SK-N-SH (cell line): Measurements from ENCODE around the gene CDK14. TPM values are rescaled to one million over a fixed set of nuclear protein-coding genes. Genes with fewer than 3 reads are reported as not detected.

ENCODE experiments used
- CTCF ChIA-PET: fragments of 300-600, 350-600 bp; formaldehyde crosslinking; extraction: SDS; loops from one replicate; lab custom pipeline; 2021; lab: Yijun Ruan, JAX
- POLR2A ChIA-PET: fragments of 350-600 bp; sonication (Branson Sonifier 250); formaldehyde crosslinking; extraction: SDS; loops from one replicate; lab custom pipeline; 2020; ENCODE audit warnings: antibody characterized with exemption, inconsistent platforms; lab: Yijun Ruan, JAX
- DNase-seq: peaks from one replicate; pipeline ENCODE4 v3.0.0; 2012
- H2AFZ ChIP-seq: fragments of 200-600 bp; sonication (generic); 2 replicates; pipeline ENCODE4 v1.8.1; 2016; ENCODE audit warnings: antibody characterized with exemption, mild to moderate bottlenecking, low read depth
- H3F3A ChIP-seq: fragments of 200-600 bp; sonication (generic); replicated peaks from 2 replicates; pipeline ENCODE3; 2016; ENCODE audit warnings: antibody characterized with exemption, mild to moderate bottlenecking; ENCODE audit not compliant: insufficient read depth
- H3K27ac ChIP-seq, 2 experiments: fragments of 200-500 bp in 1 of 2; fragments of 200-600 bp in 1 of 2; sonication (Bioruptor generic) in 1 of 2; sonication (generic), shearing (Covaris generic) in 1 of 2; 2 replicates each; pipeline versions ENCODE4 v1.5.1 to v1.6.1; 2014 to 2016; ENCODE audit warnings: low read depth in 2 of 2, inconsistent platforms in 1 of 2, low read length in 1 of 2, mild to moderate bottlenecking in 1 of 2, mixed read lengths in 1 of 2
- H3K27me3 ChIP-seq: fragments of 200-600 bp; sonication (generic), shearing (Covaris generic); 2 replicates; pipeline ENCODE4 v1.6.1; 2016; ENCODE audit warnings: mixed run types; ENCODE audit not compliant: insufficient read depth
- H3K36me3 ChIP-seq, 2 experiments: fragments of 200-500 bp in 1 of 2; fragments of 200-600 bp in 1 of 2; sonication (Bioruptor generic) in 1 of 2; sonication (generic) in 1 of 2; replicated peaks in 1 of 2; 2 replicates each; pipeline versions ENCODE3 to v1.5.1; 2014 to 2016; ENCODE audit warnings: low read length in 1 of 2, mild to moderate bottlenecking in 1 of 2; ENCODE audit not compliant: insufficient read depth in 2 of 2, control insufficient read depth in 1 of 2
- H3K4me1 ChIP-seq, 2 experiments: fragments of 200-500 bp in 1 of 2; fragments of 200-600 bp in 1 of 2; sonication (Bioruptor generic) in 1 of 2; sonication (generic), shearing (Covaris generic) in 1 of 2; 2 replicates each; pipeline versions ENCODE4 v1.5.1 to v1.6.1; 2014 to 2016; ENCODE audit warnings: low read depth in 1 of 2, low read length in 1 of 2, mixed run types in 1 of 2; ENCODE audit not compliant: insufficient read depth in 2 of 2, control insufficient read depth in 1 of 2
- H3K4me2 ChIP-seq: fragments of 200-600 bp; sonication (generic), shearing (Covaris generic); 2 replicates; pipeline ENCODE4 v1.6.1; 2017; ENCODE audit warnings: mixed run types
- H3K4me3 ChIP-seq, 2 experiments: fragments of 200-500 bp in 1 of 2; fragments of 200-600 bp in 1 of 2; sonication (Bioruptor generic) in 1 of 2; sonication (generic), shearing (Covaris generic) in 1 of 2; 2 replicates each; pipeline versions ENCODE4 v1.5.1 to v1.8.1; 2014 to 2016; ENCODE audit warnings: low read depth in 2 of 2, inconsistent platforms in 1 of 2, low read length in 1 of 2, mild to moderate bottlenecking in 1 of 2, mixed read lengths in 1 of 2, moderate library complexity in 1 of 2
- H3K79me2 ChIP-seq: fragments of 200-600 bp; sonication (generic); 2 replicates; pipeline ENCODE4 v1.8.1; 2017; ENCODE audit warnings: mild to moderate bottlenecking; ENCODE audit not compliant: insufficient read depth
- H3K9ac ChIP-seq: fragments of 200-600 bp; sonication (generic); 2 replicates; pipeline ENCODE4 v1.6.1; 2017; ENCODE audit warnings: mixed run types
- H3K9me2 ChIP-seq: fragments of 200-600 bp; sonication (generic); 2 replicates; pipeline ENCODE4 v1.6.1; 2017; ENCODE audit warnings: mixed run types
- H3K9me3 ChIP-seq: fragments of 200-600 bp; sonication (generic); 2 replicates; pipeline ENCODE4 v1.6.1; 2017; ENCODE audit warnings: mixed run types, mild to moderate bottlenecking, moderate library complexity
- H4K20me1 ChIP-seq: fragments of 200-600 bp; sonication (generic); 2 replicates; pipeline ENCODE4 v1.6.1; 2017; ENCODE audit warnings: mild to moderate bottlenecking, mixed run types; ENCODE audit not compliant: insufficient read depth
- CTCF ChIP-seq: fragments of 200-600 bp; sonication (generic); IDR thresholded peaks from 2 replicates; pipeline ENCODE4 v1.6.1; 2017; ENCODE audit warnings: antibody characterized with exemption, mild to moderate bottlenecking, moderate library complexity
- MAX ChIP-seq: IDR thresholded peaks from 2 replicates; pipeline ENCODE4 v1.4.0; 2012; ENCODE audit warnings: low read depth
- MEF2A ChIP-seq: IDR thresholded peaks from 2 replicates; pipeline ENCODE4 v1.4.0; 2012; ENCODE audit warnings: low read depth, borderline replicate concordance
- MXI1 ChIP-seq: IDR thresholded peaks from 2 replicates; pipeline ENCODE4 v1.6.1; 2012; ENCODE audit warnings: mild to moderate bottlenecking, low read depth, low read length, improper control_type of control experiment
- NRF1 ChIP-seq: IDR thresholded peaks from 2 replicates; pipeline ENCODE4 v1.6.1; 2012; ENCODE audit warnings: low read depth, mild to moderate bottlenecking, low read length
- RAD21 ChIP-seq: IDR thresholded peaks from 2 replicates; pipeline ENCODE4 v1.6.1; 2012; ENCODE audit warnings: mild to moderate bottlenecking, low read length
- REST ChIP-seq: IDR thresholded peaks from 2 replicates; pipeline ENCODE4 v1.6.1; 2012; ENCODE audit warnings: mild to moderate bottlenecking, low read depth, low read length, moderate library complexity
- TAF1 ChIP-seq: IDR thresholded peaks from 2 replicates; pipeline ENCODE4 v1.6.1; 2012; ENCODE audit warnings: low read depth, mild to moderate bottlenecking, low read length, moderate library complexity, borderline replicate concordance
- TCF12 ChIP-seq: IDR thresholded peaks from 2 replicates; pipeline ENCODE4 v1.4.0; 2012
- TEAD4 ChIP-seq: IDR thresholded peaks from 2 replicates; pipeline ENCODE4 v1.4.0; 2012; ENCODE audit warnings: mild to moderate bottlenecking, borderline replicate concordance; ENCODE audit not compliant: insufficient read depth
- USF1 ChIP-seq: IDR thresholded peaks from 2 replicates; pipeline ENCODE4 v1.4.0; 2012; ENCODE audit warnings: low read depth, borderline replicate concordance
- USF2 ChIP-seq: fragments of 150-350 bp; IDR thresholded peaks from 2 replicates; pipeline ENCODE4 v1.6.1; 2017; ENCODE audit warnings: antibody characterized with exemption, low read length, low read depth, borderline replicate concordance
- WGBS: methylation state at CpG from one replicate; pipeline ENCODE4 v1.1.6; 2017; ENCODE audit warnings: low lambda C conversion rate; 5-methylcytosine and 5-hydroxymethylcytosine counted together
- polyA plus RNA-seq, 3 experiments: library from polyadenylated mRNA; depleted of rRNA; stranded (reverse); fragments of >200 nt; gene quantifications; 2 replicates each; pipeline ENCODE4 v1.2.3, GENCODE V29; 2012

The CDK14 gene
- polyA plus RNA-seq, 1 of the 3 experiments (the other 2 are of a cell fraction): 13.9 TPM

GRCh38 chr7:90789736-90790306, 193.7 kb downstream of the CDK14 start (continued):
- TF ChIP-seq MAX: no peak
- TF ChIP-seq, all 33 proteins: peak for 0

GRCh38 chr7:90791596-90791995, 195.5 kb downstream of the CDK14 start:
- H3K79me2 ChIP-seq: peaks cover 12% of the 10 kb centered on the region; the same call in 1 of the 2 replicates
- POLR2A ChIA-PET: no interaction called here
- no peak for DNase-seq

More at GRCh38 chr7:90791596-90791995, 195.5 kb downstream of the CDK14 start:
- H3K27ac ChIP-seq: no peak overlapping the region
- CTCF ChIA-PET: interaction anchor here (0.6 kb wide), 1 partner anchor 374 kb away, joined by 3 read pairs; no protein-coding TSS in a partner anchor
- peaks cover 0 to 7% of the 10 kb centered on the region in 2 experiments; a peak in 3 of 4 replicates for H3K4me1 ChIP-seq
- H3K9ac ChIP-seq: no peak overlapping the region
- 89% methylated on average over 3 of the region's 3 CpGs for WGBS
- peaks cover 6 to 54% of the 10 kb centered on the region in 2 experiments for H3K36me3 ChIP-seq
- H3K4me2 ChIP-seq: no peak overlapping the region
- H3K9me3 ChIP-seq: peaks cover 8% of the 10 kb centered on the region; the same call in 1 of the 2 replicates
- TF ChIP-seq MXI1: no peak
- no peak for TF ChIP-seq MAX
- TF ChIP-seq NRF1: no peak
- no peak for TF ChIP-seq TEAD4
- TF ChIP-seq CTCF: no peak
- TF ChIP-seq TCF12: no peak
- no peak for TF ChIP-seq USF1
- no peak for TF ChIP-seq MEF2A
- TF ChIP-seq USF2: no peak
- no peak for TF ChIP-seq REST
- TF ChIP-seq RAD21: no peak
- no peak for TF ChIP-seq TAF1
- no peaks in the 10 kb centered on the region for H3K27me3 ChIP-seq
- H4K20me1 ChIP-seq: no peaks in the 10 kb centered on the region
- H3F3A ChIP-seq: peaks cover 17% of the 10 kb centered on the region
- no peak overlapping the region for H3K4me3 ChIP-seq
- no peak overlapping the region for H2AFZ ChIP-seq
- H3K9me2 ChIP-seq: no peaks in the 10 kb centered on the region
